ENCODE results near the gene LRSAM1. TPM values are rescaled to one million over a fixed set of nuclear protein-coding genes. Genes with fewer than 3 reads are reported as not detected.

The LRSAM1 gene
- total and polyA plus RNA-seq, 11 donors, result 21.9 to 42.2 (median 31.6) TPM

DNA sequence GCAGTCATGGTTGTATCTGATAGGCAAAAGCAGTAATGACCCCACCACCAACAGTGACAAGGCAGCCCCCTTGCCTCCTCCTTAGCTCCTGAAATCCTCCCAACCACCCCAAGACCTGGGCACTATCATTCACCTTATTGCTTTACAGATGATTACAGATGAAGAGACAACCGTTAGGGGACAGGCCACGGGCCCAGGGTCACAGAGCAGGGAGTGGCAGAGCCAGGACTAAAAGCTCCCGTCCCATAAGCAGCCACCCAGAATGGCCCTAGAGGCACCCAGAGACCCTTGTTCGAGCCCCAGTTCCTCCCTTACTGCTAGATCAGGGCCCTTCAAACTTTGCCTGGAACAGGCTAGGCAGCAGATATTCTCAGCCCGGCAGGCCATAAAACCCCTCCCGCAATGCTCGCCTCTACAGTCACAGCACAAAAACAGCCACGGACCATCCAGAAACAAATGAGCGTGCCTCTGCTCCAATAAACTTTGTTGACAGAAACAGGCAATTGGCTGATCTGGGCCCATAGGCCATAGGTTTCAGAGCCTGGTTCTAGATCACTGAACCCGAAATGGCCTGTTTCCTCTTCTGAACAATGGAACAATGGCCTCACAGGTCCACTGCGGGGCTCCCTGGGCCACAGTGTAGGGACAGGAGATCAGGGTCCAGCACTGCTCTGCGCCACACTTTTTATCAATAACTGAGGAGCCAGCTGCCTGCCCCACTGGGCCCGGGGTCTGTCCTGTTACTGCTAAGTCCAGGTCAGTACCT lies 67.0 kb downstream of the LRSAM1 start:
- TF ChIP-seq, protein P1, sequence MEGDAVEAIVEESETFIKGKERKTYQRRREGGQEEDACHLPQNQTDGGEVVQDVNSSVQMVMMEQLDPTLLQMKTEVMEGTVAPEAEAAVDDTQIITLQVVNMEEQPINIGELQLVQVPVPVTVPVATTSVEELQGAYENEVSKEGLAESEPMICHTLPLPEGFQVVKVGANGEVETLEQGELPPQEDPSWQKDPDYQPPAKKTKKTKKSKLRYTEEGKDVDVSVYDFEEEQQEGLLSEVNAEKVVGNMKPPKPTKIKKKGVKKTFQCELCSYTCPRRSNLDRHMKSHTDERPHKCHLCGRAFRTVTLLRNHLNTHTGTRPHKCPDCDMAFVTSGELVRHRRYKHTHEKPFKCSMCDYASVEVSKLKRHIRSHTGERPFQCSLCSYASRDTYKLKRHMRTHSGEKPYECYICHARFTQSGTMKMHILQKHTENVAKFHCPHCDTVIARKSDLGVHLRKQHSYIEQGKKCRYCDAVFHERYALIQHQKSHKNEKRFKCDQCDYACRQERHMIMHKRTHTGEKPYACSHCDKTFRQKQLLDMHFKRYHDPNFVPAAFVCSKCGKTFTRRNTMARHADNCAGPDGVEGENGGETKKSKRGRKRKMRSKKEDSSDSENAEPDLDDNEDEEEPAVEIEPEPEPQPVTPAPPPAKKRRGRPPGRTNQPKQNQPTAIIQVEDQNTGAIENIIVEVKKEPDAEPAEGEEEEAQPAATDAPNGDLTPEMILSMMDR (IDR thresholded peaks at IDR 0.05), result no peak
- no peak for TF ChIP-seq POLR2A (IDR thresholded peaks at IDR 0.05)
- peak overlapping the region in 11 of 12 donors; percentile 41 to 97 (median 65) for H3K27ac ChIP-seq
- WGBS, 4 donors, result 68 to 82% (median 79%) methylated on average over 13 of the region's 13 CpGs
- H3K36me3 ChIP-seq, result peaks cover 0 to 57% (median 46%) of the 10 kb centered on the region in 9 donors
- H3K9me3 ChIP-seq, result peaks cover 0 to 2% (median under 1%) of the 10 kb centered on the region in 12 donors
- H3K4me3 ChIP-seq, result no peak overlapping the region
- DNase-seq, result peak in 3 of 5 donors; percentile 18 to 54 (median 29)
- ATAC-seq, result peak in 1 of 4 donors; percentile 52
- H3K27me3 ChIP-seq, result no peaks in the 10 kb centered on the region
- peaks cover 15 to 48% (median 37%) of the 10 kb centered on the region in 12 donors for H3K4me1 ChIP-seq
- intact Hi-C loops (cut with DNase I), result no loop called here

DNA sequence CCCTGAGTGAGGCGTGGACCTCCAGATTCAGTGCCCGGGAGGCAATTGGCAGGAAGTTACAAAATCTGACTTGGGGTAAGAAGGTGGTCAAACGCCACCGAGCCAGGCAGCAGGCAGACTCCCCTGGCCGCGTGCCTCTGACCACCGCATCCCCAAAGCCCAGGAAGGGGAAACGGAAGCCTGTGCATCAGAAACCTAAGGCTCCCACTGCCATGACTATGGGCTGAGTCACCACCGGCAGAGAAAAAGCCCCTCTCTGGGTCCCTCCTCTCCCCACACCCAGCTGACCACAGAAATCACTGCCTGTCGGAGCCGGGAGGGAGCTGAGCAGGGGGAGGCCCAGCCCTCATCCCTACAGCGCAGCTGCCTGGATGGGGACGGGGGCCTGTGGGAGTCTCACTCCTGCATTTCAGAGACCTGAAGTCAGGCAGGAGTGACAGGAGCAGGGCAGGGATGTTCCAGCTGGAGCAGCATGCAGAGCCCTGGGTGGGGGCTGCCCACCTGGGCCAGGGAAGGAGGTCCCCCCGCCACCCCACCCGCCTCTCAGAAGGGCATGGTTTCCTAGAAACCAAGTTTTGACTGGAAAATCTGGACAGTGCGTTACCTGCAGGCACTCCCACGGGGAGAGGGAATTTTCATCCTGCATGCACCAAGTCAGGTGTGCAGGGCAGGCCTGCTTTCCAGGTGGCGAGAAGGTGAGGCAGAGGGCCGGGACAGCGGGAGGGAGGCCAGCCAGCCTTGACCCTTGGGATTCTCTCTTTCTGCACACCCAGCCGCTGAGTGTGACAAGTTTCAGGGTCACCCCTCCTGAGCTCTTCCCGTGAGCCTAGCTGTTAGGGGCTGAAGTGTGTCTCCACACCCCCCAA lies 68.2 kb downstream of the LRSAM1 start:
- 66 to 81% (median 68%) methylated on average over 17 to 22 of the region's 22 CpGs for WGBS, 4 donors
- peak in 3 of 4 donors; percentile 37 to 66 (median 38) for ATAC-seq
- no peaks in the 10 kb centered on the region for H3K27me3 ChIP-seq
- no peak overlapping the region for H3K4me3 ChIP-seq
- TF ChIP-seq, protein P1 (IDR thresholded peaks at IDR 0.05), result no peak
- no peak for TF ChIP-seq POLR2A (IDR thresholded peaks at IDR 0.05)
- peaks cover 15 to 55% (median 37%) of the 10 kb centered on the region in 12 donors for H3K4me1 ChIP-seq
- peak in 4 of 5 donors; percentile 47 to 68 (median 60) for DNase-seq
- peaks cover 0 to 6% (median 2%) of the 10 kb centered on the region in 12 donors for H3K9me3 ChIP-seq
- H3K27ac ChIP-seq, result peak overlapping the region in 11 of 12 donors; percentile 41 to 97 (median 76)
- H3K36me3 ChIP-seq, result peaks cover 0 to 57% (median 47%) of the 10 kb centered on the region in 9 donors
- intact Hi-C loops (cut with DNase I), result loop anchor here in 4 of 10 donors (5.0 kb wide), 1 partner anchor 48 kb away; a partner anchor contains a TSS

DNA sequence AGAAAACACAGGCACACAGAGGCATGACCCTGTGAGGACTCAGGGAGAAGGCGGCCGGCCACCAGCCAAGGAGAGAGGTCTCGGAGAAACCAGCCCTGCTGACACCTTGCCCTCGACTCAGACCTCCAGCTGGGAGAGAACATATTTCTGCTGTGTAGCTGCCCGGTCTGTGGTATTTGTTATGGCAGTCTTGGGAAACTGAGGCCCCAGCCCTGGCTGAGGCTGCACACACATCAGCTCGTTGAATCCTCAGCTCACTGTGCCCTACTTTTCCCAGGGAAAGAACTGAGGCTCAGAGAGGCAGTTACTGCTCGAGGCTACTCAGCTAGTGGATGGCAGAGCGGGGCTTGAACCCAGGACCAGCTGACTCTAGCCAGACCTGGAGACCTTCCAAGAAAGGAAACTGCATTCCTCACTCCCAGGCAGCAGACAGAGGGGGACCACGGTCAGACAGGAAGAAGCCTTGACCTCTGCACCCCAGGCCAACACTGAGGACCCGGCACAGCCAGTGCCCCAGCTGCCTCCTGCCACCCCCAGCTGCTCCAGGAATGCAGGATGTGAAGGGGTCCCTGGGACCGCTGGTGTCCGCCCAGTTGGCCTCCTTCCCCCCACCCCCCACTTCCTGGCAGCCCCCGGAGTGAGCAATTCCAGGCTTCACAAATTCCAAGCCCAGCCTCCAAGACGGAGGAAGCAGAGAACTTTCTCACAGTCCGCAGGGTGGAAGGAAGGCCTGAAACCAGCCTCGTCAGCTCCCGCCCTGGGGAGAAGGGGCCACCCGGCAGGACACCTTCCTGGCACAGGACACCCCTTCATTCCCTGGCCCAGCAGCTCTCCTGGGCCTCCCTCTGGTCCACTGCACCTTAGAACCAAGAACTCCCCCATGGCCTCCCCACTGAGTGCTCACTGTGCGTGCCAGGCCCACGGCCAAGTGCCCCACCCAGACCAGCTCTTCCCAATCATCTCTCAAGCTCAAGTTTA lies 69.9 kb downstream of the LRSAM1 start:
- Histone ChIP-seq H3K27ac (peak overlapping the region; percentile 73 to 97 (median 86)), H3K9me3 (peaks cover 0 to 16% (median 7%) of the 10 kb centered on the region in 12 donors), H3K36me3 (peaks cover 5 to 56% (median 43%) of the 10 kb centered on the region in 9 donors), H3K4me3 (no peak overlapping the region), H3K27me3 (no peaks in the 10 kb centered on the region), H3K4me1 (peaks cover 15 to 69% (median 45%) of the 10 kb centered on the region in 12 donors)
- ATAC-seq, result peak; percentile 16 to 74 (median 60)
- TF ChIP-seq, protein P1 (IDR thresholded peaks at IDR 0.05), result no peak
- TF ChIP-seq POLR2A (IDR thresholded peaks at IDR 0.05), result no peak
- intact Hi-C loops (cut with DNase I), result loop anchor here in 4 of 10 donors (5.0 kb wide), 1 partner anchor 46 kb away; a partner anchor contains a TSS
- 48 to 69% (median 65%) methylated on average over 10 to 20 of the region's 20 CpGs for WGBS, 4 donors
- peak in 4 of 5 donors; percentile 61 to 74 (median 70) for DNase-seq
